ENCODE measurements around the gene CACNA1S.
A peak's percentile ranks its signal among the peaks of the same experiment; 100 is the strongest.

The CACNA1S gene

DNA sequence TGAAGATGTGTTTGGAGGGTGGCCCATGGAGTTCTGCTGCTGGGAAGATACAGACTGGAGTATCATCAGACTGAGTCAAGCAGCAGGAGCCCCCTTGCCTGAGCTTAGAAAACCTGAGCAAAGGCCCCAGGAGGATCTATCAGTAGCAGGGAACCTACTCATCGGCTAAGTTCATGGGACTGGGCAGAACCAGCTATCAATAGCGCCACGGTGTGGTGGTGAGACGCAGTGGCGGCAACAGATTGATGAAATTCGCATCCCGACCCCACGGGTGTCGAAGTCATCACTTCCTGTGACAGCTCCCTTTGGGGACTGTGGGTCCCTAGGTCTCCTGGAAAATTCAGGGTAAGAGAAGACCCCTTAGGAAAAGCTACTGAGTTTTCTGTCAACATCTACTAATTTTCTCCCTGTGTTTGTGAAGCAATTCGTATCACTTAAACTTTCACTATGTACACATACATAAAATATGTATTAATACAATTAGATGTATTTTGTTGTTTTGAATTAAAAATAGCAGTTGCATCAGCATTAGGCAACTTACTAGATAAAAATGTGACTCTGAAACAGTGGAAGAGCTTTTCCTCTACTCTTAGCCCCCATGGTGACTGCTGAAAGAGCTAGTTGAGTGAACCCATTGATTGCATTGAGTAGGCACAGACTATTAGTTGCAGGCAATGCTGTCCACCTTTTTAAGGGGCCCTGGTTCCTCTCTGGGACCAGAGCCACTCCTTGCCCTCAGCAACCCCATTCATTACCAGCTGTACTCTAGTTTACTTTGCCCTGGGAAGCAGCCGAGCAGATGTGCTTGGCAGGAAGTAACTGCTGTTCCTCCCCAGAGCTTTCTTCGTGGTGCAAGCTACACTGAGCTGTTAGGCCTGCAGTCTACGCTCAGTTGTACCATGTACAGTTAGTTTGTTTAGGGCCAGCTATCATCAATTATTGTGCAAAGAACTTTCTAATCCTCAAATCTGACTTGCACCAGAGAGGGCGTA is 7.3 kb upstream of the CACNA1S start:
- H3K9me3 ChIP-seq (replicated peaks in 1 of 11) = no peaks in the 10 kb centered on the region
- H3K4me3 ChIP-seq = no peak overlapping the region
- peaks cover 0 to 7% (median 0%) of the 10 kb centered on the region in 11 experiments; a peak in 3 of 22 replicates for H3K27me3 ChIP-seq
- TF ChIP-seq Cebpa-rat (IDR thresholded peaks at IDR 0.05) = peak in 3 of 11 experiments; percentile 14 to 80 (median 33); a peak in 3 of 22 replicates
- H3K27ac ChIP-seq = peak overlapping the region in 8 of 11 experiments; percentile 15 to 85 (median 65); a peak in 15 of 22 replicates
- H3K36me3 ChIP-seq = no peaks in the 10 kb centered on the region
- H3K9ac ChIP-seq = peak overlapping the region in 4 of 11 experiments; percentile 53 to 76 (median 70); a peak in 7 of 22 replicates
- no peaks in the 10 kb centered on the region for H4K20me1 ChIP-seq
- peak overlapping the region; percentile 36 to 84 (median 70) for H3K4me2 ChIP-seq
- H3K4me1 ChIP-seq = peaks cover 11 to 78% (median 55%) of the 10 kb centered on the region in 10 experiments

- H3K9ac ChIP-seq = no peak overlapping the region
- H3K4me1 ChIP-seq = peaks cover 11 to 75% (median 52%) of the 10 kb centered on the region in 10 experiments
- TF ChIP-seq Cebpa-rat (IDR thresholded peaks at IDR 0.05) = no peak
Observed at GRCh38 chr1:201116091-201116490, 3.9 kb upstream of the CACNA1S start.

DNA sequence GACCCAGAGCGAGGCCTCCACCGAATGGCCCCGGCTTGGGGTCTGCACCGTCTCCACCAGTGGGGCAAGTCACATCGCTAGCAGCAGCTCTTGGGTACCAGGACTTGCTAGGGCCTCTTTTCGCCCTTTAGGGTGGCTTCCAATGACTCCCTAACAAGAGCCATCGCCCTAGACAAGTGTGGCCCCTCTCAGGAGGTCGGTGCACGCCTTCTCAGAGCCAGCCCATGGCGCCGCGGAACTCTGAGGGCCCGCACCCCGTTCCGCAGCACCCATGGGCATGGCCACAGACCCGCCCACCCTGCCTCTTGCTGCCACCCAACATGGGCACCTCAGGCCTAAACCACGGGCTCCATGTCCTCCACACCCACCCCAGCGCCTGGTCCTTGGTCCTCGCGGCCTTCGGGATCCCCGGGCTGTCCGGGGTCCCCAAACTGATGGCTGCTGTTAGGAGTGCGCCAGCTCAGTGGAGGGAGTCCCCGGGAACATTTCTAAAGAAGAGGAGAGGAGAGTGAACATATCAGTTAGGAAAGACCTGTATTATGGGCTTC is 3.2 kb upstream of the CACNA1S start:
- H3K27me3 ChIP-seq = peaks cover 0 to 7% (median 0%) of the 10 kb centered on the region in 11 experiments; a peak in 3 of 22 replicates
- H3K4me2 ChIP-seq = peak overlapping the region in 10 of 11 experiments; percentile 68 to 92 (median 80); a peak in 17 of 22 replicates
- no peak overlapping the region; a peak in 1 of 22 replicates for H3K9ac ChIP-seq
- peak overlapping the region in 1 of 10 experiments; percentile 68; a peak in 3 of 20 replicates for H3K4me3 ChIP-seq
- no peaks in the 10 kb centered on the region for H4K20me1 ChIP-seq
- TF ChIP-seq Cebpa-rat (IDR thresholded peaks at IDR 0.05) = no peak
- H3K4me1 ChIP-seq = peaks cover 11 to 73% (median 50%) of the 10 kb centered on the region in 10 experiments
- no peaks in the 10 kb centered on the region for H3K9me3 ChIP-seq (replicated peaks in 1 of 11)
- H3K36me3 ChIP-seq = no peaks in the 10 kb centered on the region
- no peak overlapping the region for H3K27ac ChIP-seq

More at GRCh38 chr1:201116091-201116490, 3.9 kb upstream of the CACNA1S start:
- H3K9me3 ChIP-seq (replicated peaks in 1 of 11) = no peaks in the 10 kb centered on the region
- peak overlapping the region in 5 of 11 experiments; percentile 73 to 92 (median 87); a peak in 9 of 22 replicates for H3K4me2 ChIP-seq
- H4K20me1 ChIP-seq = no peaks in the 10 kb centered on the region
- peaks cover 0 to 7% (median 0%) of the 10 kb centered on the region in 11 experiments; a peak in 3 of 22 replicates for H3K27me3 ChIP-seq
- H3K27ac ChIP-seq = no peak overlapping the region
- no peaks in the 10 kb centered on the region for H3K36me3 ChIP-seq
- no peak overlapping the region for H3K4me3 ChIP-seq

DNA sequence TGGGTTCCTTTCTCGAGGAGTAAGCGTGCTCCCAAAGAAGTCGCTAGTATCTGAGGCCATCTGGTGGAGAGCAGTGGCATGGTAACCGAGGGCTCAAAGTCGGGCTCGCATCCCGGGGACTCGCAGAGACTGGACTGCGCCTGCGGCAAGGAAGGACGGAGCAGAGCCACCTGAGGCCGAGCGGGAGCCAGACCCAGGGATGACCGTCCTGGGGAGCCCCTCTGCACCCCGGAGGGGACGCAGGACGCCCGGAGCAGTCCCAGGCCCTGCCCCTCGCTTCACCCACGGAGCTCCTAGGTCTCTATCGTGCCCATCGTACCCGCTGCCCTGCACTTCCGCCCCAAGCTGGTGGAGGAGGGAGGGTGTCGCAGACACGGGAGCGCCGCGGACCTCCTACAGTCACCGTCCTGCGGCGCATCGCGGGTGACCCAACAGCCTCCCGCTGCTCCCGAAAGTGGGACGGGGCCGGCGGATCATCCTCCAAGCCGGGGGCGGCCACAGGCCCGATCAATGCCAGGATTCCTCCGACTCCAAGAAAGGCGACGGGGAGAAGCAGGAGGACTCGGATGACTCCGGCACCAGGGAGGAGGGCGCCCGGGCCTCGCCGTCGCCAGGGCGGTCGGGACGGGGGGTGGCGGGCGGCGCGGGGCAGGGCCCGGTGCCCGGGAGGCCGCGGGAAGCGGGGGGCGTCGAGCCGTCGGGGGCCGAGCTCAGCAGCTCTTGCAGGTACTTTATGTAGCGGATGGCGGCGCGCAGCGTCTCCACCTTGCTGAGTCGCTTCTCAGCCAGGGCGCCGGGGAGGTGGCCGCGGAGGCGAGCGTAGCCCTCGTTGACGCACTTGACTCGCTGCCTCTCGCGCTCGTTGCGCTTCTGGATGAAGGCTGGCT is 2.3 kb upstream of the CACNA1S start:
- TF ChIP-seq Cebpa-rat (IDR thresholded peaks at IDR 0.05) = no peak
- H4K20me1 ChIP-seq = no peaks in the 10 kb centered on the region
- H3K9me3 ChIP-seq (replicated peaks in 1 of 11) = no peaks in the 10 kb centered on the region
- peak overlapping the region; percentile 64 to 89 (median 79) for H3K9ac ChIP-seq
- H3K4me3 ChIP-seq = peak overlapping the region; percentile 57 to 72 (median 68)
- peak overlapping the region; percentile 68 to 92 (median 81) for H3K4me2 ChIP-seq
- no peaks in the 10 kb centered on the region for H3K36me3 ChIP-seq
- H3K4me1 ChIP-seq = peaks cover 2 to 63% (median 40%) of the 10 kb centered on the region in 10 experiments
- peak overlapping the region; percentile 2 to 83 (median 73); a peak in 20 of 22 replicates for H3K27ac ChIP-seq
- H3K27me3 ChIP-seq = peaks cover 0 to 7% (median 0%) of the 10 kb centered on the region in 11 experiments; a peak in 3 of 22 replicates

GRCh38 chr1:201113451-201114244 is 1.4 kb upstream of the CACNA1S start:
- peaks cover 0 to 58% (median 32%) of the 10 kb centered on the region in 10 experiments; a peak in 17 of 20 replicates for H3K4me1 ChIP-seq
- TF ChIP-seq Cebpa-rat (IDR thresholded peaks at IDR 0.05) = no peak

DNA sequence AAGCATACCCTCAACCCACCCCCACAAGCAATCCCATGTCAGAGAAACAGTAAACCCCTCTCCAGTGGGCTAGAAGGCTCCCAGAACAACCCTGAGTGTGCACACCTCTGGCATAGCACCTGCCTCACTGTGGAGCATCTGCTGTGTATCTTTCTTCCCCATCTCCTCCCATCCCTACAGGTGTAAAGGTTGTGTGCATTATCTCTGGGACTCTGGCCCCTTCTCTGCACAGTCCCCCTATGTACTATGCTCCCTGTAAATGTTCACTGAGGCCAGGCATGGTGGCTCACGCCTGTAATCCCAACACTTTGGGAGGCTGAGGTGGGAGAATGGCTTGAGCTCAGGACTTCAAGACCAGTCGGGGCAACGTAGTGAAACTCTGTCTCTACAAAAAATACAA is 700 bp upstream of the CACNA1S start:
- no peaks in the 10 kb centered on the region for H3K36me3 ChIP-seq
- TF ChIP-seq Cebpa-rat (IDR thresholded peaks at IDR 0.05) = no peak
- peaks cover 0 to 7% (median 0%) of the 10 kb centered on the region in 11 experiments; a peak in 3 of 22 replicates for H3K27me3 ChIP-seq
- H3K4me1 ChIP-seq = peaks cover 0 to 56% (median 32%) of the 10 kb centered on the region in 10 experiments; a peak in 17 of 20 replicates
- H3K9me3 ChIP-seq (replicated peaks in 1 of 11) = no peaks in the 10 kb centered on the region
- no peak overlapping the region for H3K9ac ChIP-seq
- H3K27ac ChIP-seq = no peak overlapping the region
- H4K20me1 ChIP-seq = no peaks in the 10 kb centered on the region
- peak overlapping the region in 2 of 11 experiments; percentile 73 to 87; a peak in 3 of 22 replicates for H3K4me2 ChIP-seq
- no peak overlapping the region for H3K4me3 ChIP-seq

More at GRCh38 chr1:201113451-201114244, 1.4 kb upstream of the CACNA1S start:
- H3K9ac ChIP-seq = peak overlapping the region in 10 of 11 experiments; percentile 72 to 89 (median 79); a peak in 20 of 22 replicates
- H3K4me2 ChIP-seq = peak overlapping the region; percentile 68 to 92 (median 81)
- peak overlapping the region in 8 of 11 experiments; percentile 69 to 83 (median 74); a peak in 10 of 22 replicates for H3K27ac ChIP-seq
- H3K4me3 ChIP-seq = peak overlapping the region; percentile 57 to 72 (median 68)
- H4K20me1 ChIP-seq = no peaks in the 10 kb centered on the region
- H3K36me3 ChIP-seq = no peaks in the 10 kb centered on the region
- no peaks in the 10 kb centered on the region for H3K9me3 ChIP-seq (replicated peaks in 1 of 11)
- H3K27me3 ChIP-seq = peaks cover 0 to 7% (median 0%) of the 10 kb centered on the region in 11 experiments; a peak in 3 of 22 replicates

GRCh38 chr1:201111672-201112071 is 554 bp downstream of the CACNA1S start:
- peak overlapping the region in 7 of 11 experiments; percentile 42 to 53 (median 47); a peak in 15 of 22 replicates for H3K4me2 ChIP-seq
- peaks cover 0 to 56% (median 32%) of the 10 kb centered on the region in 10 experiments; a peak in 17 of 20 replicates for H3K4me1 ChIP-seq
- no peaks in the 10 kb centered on the region for H3K9me3 ChIP-seq (replicated peaks in 1 of 11)
- TF ChIP-seq Cebpa-rat (IDR thresholded peaks at IDR 0.05) = no peak
- H3K27me3 ChIP-seq = peaks cover 0 to 7% (median 0%) of the 10 kb centered on the region in 11 experiments; a peak in 3 of 22 replicates
- no peak overlapping the region for H3K9ac ChIP-seq
- H3K27ac ChIP-seq = no peak overlapping the region
- no peak overlapping the region for H3K4me3 ChIP-seq
- H3K36me3 ChIP-seq = no peaks in the 10 kb centered on the region
- no peaks in the 10 kb centered on the region for H4K20me1 ChIP-seq

Data from BLaER1 treated with 17β-estradiol and CSF1 and Interleukin-3, amounts not matched to agents 10 nM and 100 nM (cell line).